NCI-H1436 treated with DMSO at 0.1 percent for 48 hours (cell line): ENCODE results near the gene TTC33.
"Not testable (repeated sequence)": the region's sequence is repeated elsewhere in the genome, so short reads cannot be mapped to it uniquely, and the experiment has no call there.

Experiments
- DNase-seq: peaks from one replicate; lab custom pipeline; 2025; lab: John Stamatoyannopoulos, UW

TTC33 gene

GRCh38 chr5:40755407-40756365 lies at the start of gene TTC33:
Gene TTC33, minus strand, starts transcription at chr5:40755961. Its CDS starts 8,943 bp downstream, at chr5:40747018.
- DNase-seq: peak; percentile 73

- no peak for DNase-seq
Measured at GRCh38 chr5:40801771-40802562, 46.2 kb upstream of the TTC33 start.

- no peak for DNase-seq
Measured at GRCh38 chr5:40799258-40799657, 43.5 kb upstream of the TTC33 start.

- no peak for DNase-seq
Measured at GRCh38 chr5:40798801-40799210, 43.0 kb upstream of the TTC33 start.

GRCh38 chr5:40798012-40798800 lies 42.4 kb upstream of the TTC33 start, which contains the start of gene PRKAA1:
Gene PRKAA1, minus strand, starts transcription at chr5:40798374. Its CDS starts 185 bp downstream, at chr5:40798189.
- DNase-seq: peak; percentile 28

- no peak for DNase-seq
Measured at GRCh38 chr5:40797273-40798011, 41.7 kb upstream of the TTC33 start.

- DNase-seq: no peak
Measured at GRCh38 chr5:40796487-40796889, 40.7 kb upstream of the TTC33 start.

GRCh38 chr5:40794877-40795276 lies 39.1 kb upstream of the TTC33 start:
- not testable (repeated sequence) for DNase-seq

GRCh38 chr5:40794340-40794739 lies 38.6 kb upstream of the TTC33 start:
- not testable (repeated sequence) for DNase-seq

- not testable (repeated sequence) for DNase-seq
Measured at GRCh38 chr5:40792691-40793090, 36.9 kb upstream of the TTC33 start.

GRCh38 chr5:40791715-40792139 lies 36.0 kb upstream of the TTC33 start:
- no peak for DNase-seq

GRCh38 chr5:40790947-40791593 lies 35.3 kb upstream of the TTC33 start:
- DNase-seq: no peak

GRCh38 chr5:40788941-40789340 lies 33.2 kb upstream of the TTC33 start:
- DNase-seq: not testable (repeated sequence)

- DNase-seq: no peak
Measured at GRCh38 chr5:40787986-40788385, 32.2 kb upstream of the TTC33 start.

GRCh38 chr5:40786664-40787063 lies 30.9 kb upstream of the TTC33 start:
- DNase-seq: not testable (repeated sequence)

GRCh38 chr5:40784916-40785315 lies 29.2 kb upstream of the TTC33 start:
- DNase-seq: no peak

GRCh38 chr5:40784027-40784653 lies 28.4 kb upstream of the TTC33 start:
- no peak for DNase-seq

- DNase-seq: no peak
Measured at GRCh38 chr5:40781843-40782409, 26.2 kb upstream of the TTC33 start.

- no peak for DNase-seq
Measured at GRCh38 chr5:40780858-40781257, 25.1 kb upstream of the TTC33 start.

- DNase-seq: no peak
Measured at GRCh38 chr5:40780199-40780598, 24.4 kb upstream of the TTC33 start.
